Cardiac muscle cell (in vitro differentiated cells and primary cell): Measurements from ENCODE around the gene MSH3. TPM values are rescaled to one million over a fixed set of nuclear protein-coding genes. Genes with fewer than 3 reads are reported as not detected.
"Not testable (repeated sequence)": the region's sequence is repeated elsewhere in the genome, so short reads cannot be mapped to it uniquely, and the experiment has no call there.

ENCODE experiments used
- DNase-seq, 2 donors: peaks; one replicate each; pipeline versions ENCODE4 v3.0.0 to v3.0.0-alpha.2; 2010 to 2017; ENCODE audit warnings: low read depth in 1 of 2, low spot score in 1 of 2
- H3K27ac ChIP-seq: fragments of 200-600 bp; sonication (generic); 2 replicates; pipeline ENCODE4 v1.5.1; 2016
- H3K27me3 ChIP-seq: fragments of 200-600 bp; sonication (generic); 2 replicates; pipeline ENCODE4 v1.6.0; 2016; ENCODE audit warnings: control low read depth
- H3K36me3 ChIP-seq: fragments of 200-600 bp; sonication (generic); 2 replicates; pipeline ENCODE4 v1.5.1; 2016; ENCODE audit warnings: control low read depth
- H3K4me1 ChIP-seq: fragments of 200-600 bp; sonication (generic); 2 replicates; pipeline ENCODE4 v1.8.1; 2017; ENCODE audit warnings: low read depth, mild to moderate bottlenecking, mixed run types
- H3K4me3 ChIP-seq: fragments of 200-600 bp; sonication (generic); 2 replicates; pipeline ENCODE4 v1.5.1; 2016; ENCODE audit warnings: mild to moderate bottlenecking
- H3K9me3 ChIP-seq: fragments of 200-600 bp; sonication (generic); 2 replicates; pipeline ENCODE4 v1.5.1; 2017; ENCODE audit warnings: low read depth, mild to moderate bottlenecking, control low read depth
- CTCF ChIP-seq: IDR thresholded peaks from 2 replicates; pipeline ENCODE4 v1.5.1; 2012; ENCODE audit warnings: low read depth, mild to moderate bottlenecking, low read length
- polyA plus RNA-seq: library from polyadenylated mRNA; unstranded; fragments of >200 nt; fragmentation: Nextera tagmentation; extraction: Ambion mirVana; gene quantifications from 2 replicates; pipeline ENCODE4 v1.2.1, GENCODE V29; 2016
- total RNA-seq: library from RNA; depleted of rRNA; stranded (reverse); fragments of >200 nt; gene quantifications from 2 replicates; pipeline ENCODE4 v1.2.3, GENCODE V29; 2016

MSH3 gene
- total and polyA plus RNA-seq, 2 experiments from 2014 or later: 11.3 to 11.4 TPM

GRCh38 chr5:80884929-80885328 is 230.5 kb downstream of the MSH3 start:
- no peak overlapping the region for H3K4me3 ChIP-seq
- H3K4me1 ChIP-seq: no peaks in the 10 kb centered on the region
- no peaks in the 10 kb centered on the region for H3K9me3 ChIP-seq
- H3K27ac ChIP-seq: no peak overlapping the region
- no peak for TF ChIP-seq CTCF
- DNase-seq: no peak
- no peaks in the 10 kb centered on the region for H3K36me3 ChIP-seq
- H3K27me3 ChIP-seq: no peaks in the 10 kb centered on the region

GRCh38 chr5:80885396-80886000 is 231.0 kb downstream of the MSH3 start:
- H3K36me3 ChIP-seq: no peaks in the 10 kb centered on the region
- peak; percentile 6 to 26 for DNase-seq
- no peak overlapping the region for H3K4me3 ChIP-seq
- no peaks in the 10 kb centered on the region for H3K27me3 ChIP-seq
- no peaks in the 10 kb centered on the region for H3K9me3 ChIP-seq
- H3K4me1 ChIP-seq: no peaks in the 10 kb centered on the region
- no peak overlapping the region for H3K27ac ChIP-seq
- TF ChIP-seq CTCF: no peak

- H3K4me3 ChIP-seq: no peak overlapping the region
- H3K9me3 ChIP-seq: no peaks in the 10 kb centered on the region
- no peaks in the 10 kb centered on the region for H3K36me3 ChIP-seq
- H3K27ac ChIP-seq: no peak overlapping the region
- H3K4me1 ChIP-seq: no peaks in the 10 kb centered on the region
- DNase-seq: no peak
- no peak for TF ChIP-seq CTCF
- no peaks in the 10 kb centered on the region for H3K27me3 ChIP-seq
Observed at GRCh38 chr5:80894083-80894482, 239.6 kb downstream of the MSH3 start.

GRCh38 chr5:80895523-80895922 is 241.1 kb downstream of the MSH3 start:
- no peaks in the 10 kb centered on the region for H3K4me1 ChIP-seq
- H3K27me3 ChIP-seq: no peaks in the 10 kb centered on the region
- H3K27ac ChIP-seq: no peak overlapping the region
- TF ChIP-seq CTCF: no peak
- H3K9me3 ChIP-seq: no peaks in the 10 kb centered on the region
- DNase-seq: no peak
- H3K4me3 ChIP-seq: no peak overlapping the region
- H3K36me3 ChIP-seq: no peaks in the 10 kb centered on the region

GRCh38 chr5:80902624-80903023 is 248.2 kb downstream of the MSH3 start:
- H3K4me3 ChIP-seq, H3K27me3 ChIP-seq, DNase-seq, H3K9me3 ChIP-seq, H3K4me1 ChIP-seq, H3K36me3 ChIP-seq, H3K27ac ChIP-seq: not testable (repeated sequence)

- Histone ChIP-seq H3K27ac (no peak overlapping the region), H3K36me3 (no peaks in the 10 kb centered on the region), H3K9me3 (no peaks in the 10 kb centered on the region), H3K27me3 (no peaks in the 10 kb centered on the region), H3K4me3 (no peak overlapping the region), H3K4me1 (no peaks in the 10 kb centered on the region)
- no peak for TF ChIP-seq CTCF
- no peak for DNase-seq
Observed at GRCh38 chr5:80904533-80905187, 250.2 kb downstream of the MSH3 start.
